ENCODE data around the gene SLC34A3. TPM values are rescaled to one million over a fixed set of nuclear protein-coding genes. Genes with fewer than 3 reads are reported as not detected.

Gene SLC34A3
- total RNA-seq, 1 donor from 2014 or later = 0.09 TPM

- peaks cover 20% of the 10 kb centered on the region for H3K79me2 ChIP-seq (ENCODE audit: insufficient read depth, low read length)
- H3K4me3 Mint-ChIP-seq (ENCODE audit: unreplicated experiment) = no peak overlapping the region
- DNase-seq (ENCODE audit: low read depth) (no peak), FAIRE-seq (no peak)
- H3K36me3 Mint-ChIP-seq (ENCODE audit: low read depth, unreplicated experiment) = no peaks in the 10 kb centered on the region
- H3K27ac ChIP-seq (ENCODE audit: low read depth, low read length) = no peak overlapping the region
- H3K9me3 Mint-ChIP-seq (ENCODE audit: unreplicated experiment) = no peaks in the 10 kb centered on the region
- H3K4me2 ChIP-seq (ENCODE audit: low read length) = no peak overlapping the region
- H3K4me3 ChIP-seq (ENCODE audit: insufficient read depth, low read depth, low read length) = no peak overlapping the region
- peaks cover 20% of the 10 kb centered on the region for H3K4me1 ChIP-seq (ENCODE audit: insufficient read depth, low read length)
- no peak overlapping the region for H3K27ac Mint-ChIP-seq (ENCODE audit: unreplicated experiment)
- TF ChIP-seq, protein P1, sequence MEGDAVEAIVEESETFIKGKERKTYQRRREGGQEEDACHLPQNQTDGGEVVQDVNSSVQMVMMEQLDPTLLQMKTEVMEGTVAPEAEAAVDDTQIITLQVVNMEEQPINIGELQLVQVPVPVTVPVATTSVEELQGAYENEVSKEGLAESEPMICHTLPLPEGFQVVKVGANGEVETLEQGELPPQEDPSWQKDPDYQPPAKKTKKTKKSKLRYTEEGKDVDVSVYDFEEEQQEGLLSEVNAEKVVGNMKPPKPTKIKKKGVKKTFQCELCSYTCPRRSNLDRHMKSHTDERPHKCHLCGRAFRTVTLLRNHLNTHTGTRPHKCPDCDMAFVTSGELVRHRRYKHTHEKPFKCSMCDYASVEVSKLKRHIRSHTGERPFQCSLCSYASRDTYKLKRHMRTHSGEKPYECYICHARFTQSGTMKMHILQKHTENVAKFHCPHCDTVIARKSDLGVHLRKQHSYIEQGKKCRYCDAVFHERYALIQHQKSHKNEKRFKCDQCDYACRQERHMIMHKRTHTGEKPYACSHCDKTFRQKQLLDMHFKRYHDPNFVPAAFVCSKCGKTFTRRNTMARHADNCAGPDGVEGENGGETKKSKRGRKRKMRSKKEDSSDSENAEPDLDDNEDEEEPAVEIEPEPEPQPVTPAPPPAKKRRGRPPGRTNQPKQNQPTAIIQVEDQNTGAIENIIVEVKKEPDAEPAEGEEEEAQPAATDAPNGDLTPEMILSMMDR (IDR thresholded peaks at IDR 0.05; ENCODE audit: insufficient read depth, low read depth, low read length) = no peak
- no peak for TF ChIP-seq EZH2 (IDR thresholded peaks at IDR 0.05; ENCODE audit: insufficient read depth, low read length)
- H3K9me3 ChIP-seq (ENCODE audit: insufficient read depth, low read depth, low read length) = no peaks in the 10 kb centered on the region
- no peaks in the 10 kb centered on the region for H3K27me3 ChIP-seq (ENCODE audit: insufficient read depth, low read length)
- H2AFZ ChIP-seq (ENCODE audit: low read depth, low read length) = no peak overlapping the region
- peaks cover 2% of the 10 kb centered on the region for H3K4me1 Mint-ChIP-seq (ENCODE audit: low read depth, unreplicated experiment)
- peaks cover 12% of the 10 kb centered on the region for H4K20me1 ChIP-seq (ENCODE audit: insufficient read depth, low read length)
- no peaks in the 10 kb centered on the region for H3K36me3 ChIP-seq (ENCODE audit: insufficient read depth, low read length)
- no peak overlapping the region for H3K9ac ChIP-seq (ENCODE audit: low read length)
- H3K27me3 Mint-ChIP-seq (ENCODE audit: low read depth, unreplicated experiment) = peaks cover 6% of the 10 kb centered on the region
These were observed 21.0 kb downstream of the SLC34A3 start for GRCh38 chr9:137251490-137252268.

DNA sequence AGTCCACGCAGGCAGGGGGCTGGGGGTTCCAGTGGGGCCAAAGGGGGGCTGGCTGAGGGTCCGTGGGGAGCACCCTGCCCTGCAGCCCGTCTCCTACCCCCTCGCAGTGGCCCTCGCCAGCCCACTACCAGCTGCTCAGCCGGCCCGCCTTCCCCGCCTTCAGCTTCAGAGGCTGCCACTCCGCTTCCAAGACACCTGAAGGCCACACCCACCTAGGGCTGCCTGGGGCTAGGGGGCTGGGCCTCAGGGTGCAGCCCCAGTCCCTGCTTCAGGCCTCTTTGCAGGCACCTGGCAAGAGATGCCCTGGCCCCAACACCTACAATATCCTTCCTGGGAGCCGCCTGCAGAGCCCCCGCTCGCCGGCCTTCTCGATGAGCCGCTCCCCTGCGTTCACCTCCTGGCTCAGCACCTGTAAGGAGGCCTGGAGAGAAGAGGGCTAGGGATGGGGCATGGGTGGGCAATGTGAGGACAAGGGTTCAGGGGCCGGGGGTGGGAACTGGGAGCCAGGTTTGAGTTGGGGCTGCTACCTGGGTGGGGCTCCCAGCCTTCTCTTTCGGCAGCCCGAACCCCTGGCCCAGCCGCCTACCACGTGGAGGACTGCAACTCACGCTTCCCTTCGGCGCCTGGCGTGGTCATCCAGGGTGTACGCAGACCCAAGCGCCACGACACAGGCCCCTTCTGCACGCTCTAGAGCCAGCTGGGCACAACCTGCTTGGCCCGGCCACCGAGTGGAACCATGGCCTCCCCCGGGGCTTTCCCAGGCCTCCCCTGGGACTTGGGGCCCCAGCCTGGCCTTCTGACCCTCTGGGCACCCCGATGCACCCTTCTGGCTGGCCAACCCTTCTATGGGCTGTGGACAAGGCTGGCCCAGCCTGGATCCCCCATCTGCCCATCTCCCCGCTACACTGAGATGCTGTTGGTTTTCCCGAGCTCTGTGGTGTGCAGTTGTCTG, 22.1 kb downstream of the SLC34A3 start:
- no peaks in the 10 kb centered on the region for H3K36me3 ChIP-seq (ENCODE audit: insufficient read depth, low read length)
- H3K36me3 Mint-ChIP-seq (ENCODE audit: low read depth, unreplicated experiment) = no peaks in the 10 kb centered on the region
- H3K9me3 ChIP-seq (ENCODE audit: insufficient read depth, low read depth, low read length) = no peaks in the 10 kb centered on the region
- H3K4me3 ChIP-seq (ENCODE audit: insufficient read depth, low read depth, low read length) = no peak overlapping the region
- no peak overlapping the region for H3K4me2 ChIP-seq (ENCODE audit: low read length)
- no peak overlapping the region for H2AFZ ChIP-seq (ENCODE audit: low read depth, low read length)
- H3K27me3 Mint-ChIP-seq (ENCODE audit: low read depth, unreplicated experiment) = peaks cover 6% of the 10 kb centered on the region
- DNase-seq (ENCODE audit: low read depth) (no peak), FAIRE-seq (no peak)
- H3K4me3 Mint-ChIP-seq (ENCODE audit: unreplicated experiment) = peak overlapping the region; percentile 60
- no peak overlapping the region for H3K27ac Mint-ChIP-seq (ENCODE audit: unreplicated experiment)
- peaks cover 22% of the 10 kb centered on the region for H3K4me1 ChIP-seq (ENCODE audit: insufficient read depth, low read length)
- peaks cover 17% of the 10 kb centered on the region for H4K20me1 ChIP-seq (ENCODE audit: insufficient read depth, low read length)
- peaks cover 4% of the 10 kb centered on the region for H3K4me1 Mint-ChIP-seq (ENCODE audit: low read depth, unreplicated experiment)
- H3K9me3 Mint-ChIP-seq (ENCODE audit: unreplicated experiment) = no peaks in the 10 kb centered on the region
- peaks cover 27% of the 10 kb centered on the region for H3K79me2 ChIP-seq (ENCODE audit: insufficient read depth, low read length)
- TF ChIP-seq, protein P1 (IDR thresholded peaks at IDR 0.05; ENCODE audit: insufficient read depth, low read depth, low read length) = no peak
- no peak for TF ChIP-seq EZH2 (IDR thresholded peaks at IDR 0.05; ENCODE audit: insufficient read depth, low read length)
- no peak overlapping the region for H3K27ac ChIP-seq (ENCODE audit: low read depth, low read length)
- H3K27me3 ChIP-seq (ENCODE audit: insufficient read depth, low read length) = no peaks in the 10 kb centered on the region
- no peak overlapping the region for H3K9ac ChIP-seq (ENCODE audit: low read length)
